A549 treated with Hydrocortisone at 1 μM for 4 hours (cell line): ENCODE data around the gene PRCC. TPM values are rescaled to one million over a fixed set of nuclear protein-coding genes. Genes with fewer than 3 reads are reported as not detected.

Experiments used
- total RNA-seq: library from RNA; stranded (reverse); fragments of 200-300 nt; extraction: Qiagen RNA extraction; gene quantifications from 5 replicates; pipeline ENCODE4 v1.2.3, GENCODE V29; 2022

PRCC gene, protein sequence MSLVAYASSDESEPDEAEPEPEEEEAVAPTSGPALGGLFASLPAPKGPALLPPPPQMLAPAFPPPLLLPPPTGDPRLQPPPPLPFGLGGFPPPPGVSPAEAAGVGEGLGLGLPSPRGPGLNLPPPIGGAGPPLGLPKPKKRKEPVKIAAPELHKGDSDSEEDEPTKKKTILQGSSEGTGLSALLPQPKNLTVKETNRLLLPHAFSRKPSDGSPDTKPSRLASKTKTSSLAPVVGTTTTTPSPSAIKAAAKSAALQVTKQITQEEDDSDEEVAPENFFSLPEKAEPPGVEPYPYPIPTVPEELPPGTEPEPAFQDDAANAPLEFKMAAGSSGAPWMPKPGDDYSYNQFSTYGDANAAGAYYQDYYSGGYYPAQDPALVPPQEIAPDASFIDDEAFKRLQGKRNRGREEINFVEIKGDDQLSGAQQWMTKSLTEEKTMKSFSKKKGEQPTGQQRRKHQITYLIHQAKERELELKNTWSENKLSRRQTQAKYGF
- 69.9 to 79.4 TPM (median 75.6 TPM) in 5 replicates for total RNA-seq

DNA sequence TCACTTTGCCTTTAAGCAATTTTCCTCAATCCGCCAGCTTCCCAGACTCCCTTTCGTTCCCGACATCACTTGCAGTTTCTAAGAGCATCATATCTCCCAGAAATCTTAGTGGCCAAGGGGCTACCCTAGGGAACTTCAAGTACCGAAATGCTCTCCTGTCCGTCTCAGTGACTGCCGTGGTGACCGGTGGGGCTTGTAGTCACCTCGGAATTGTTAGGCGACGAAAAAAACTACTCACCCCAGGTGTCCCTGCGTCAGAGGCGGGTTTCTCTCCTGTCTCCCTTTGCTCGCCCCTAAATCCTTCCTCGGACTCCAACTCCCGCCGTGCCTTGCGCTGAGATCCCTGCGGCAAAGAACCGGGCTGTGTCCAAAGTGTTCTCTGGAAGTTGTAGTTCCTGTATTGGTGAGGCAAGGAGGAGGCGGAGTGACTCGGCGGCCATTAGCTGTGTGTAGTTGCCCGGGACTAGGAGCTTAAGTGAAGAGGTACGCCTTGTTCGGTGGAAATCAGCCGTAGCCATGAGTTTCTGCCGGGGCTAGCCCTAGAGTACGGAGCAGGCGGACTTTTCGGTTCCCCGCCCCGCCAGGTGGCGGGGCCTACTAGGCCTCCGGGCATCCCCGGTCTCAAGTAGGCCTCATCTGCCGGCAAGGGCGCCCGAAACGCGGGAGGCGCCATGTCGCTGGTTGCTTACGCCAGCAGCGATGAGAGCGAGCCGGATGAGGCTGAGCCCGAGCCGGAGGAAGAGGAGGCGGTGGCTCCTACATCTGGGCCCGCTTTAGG lies at the start of gene PRCC:
TSS of gene PRCC (plus strand) at position 435 of the 778 bp plus-strand sequence. CDS start at position 672, 237 bp downstream.

DNA sequence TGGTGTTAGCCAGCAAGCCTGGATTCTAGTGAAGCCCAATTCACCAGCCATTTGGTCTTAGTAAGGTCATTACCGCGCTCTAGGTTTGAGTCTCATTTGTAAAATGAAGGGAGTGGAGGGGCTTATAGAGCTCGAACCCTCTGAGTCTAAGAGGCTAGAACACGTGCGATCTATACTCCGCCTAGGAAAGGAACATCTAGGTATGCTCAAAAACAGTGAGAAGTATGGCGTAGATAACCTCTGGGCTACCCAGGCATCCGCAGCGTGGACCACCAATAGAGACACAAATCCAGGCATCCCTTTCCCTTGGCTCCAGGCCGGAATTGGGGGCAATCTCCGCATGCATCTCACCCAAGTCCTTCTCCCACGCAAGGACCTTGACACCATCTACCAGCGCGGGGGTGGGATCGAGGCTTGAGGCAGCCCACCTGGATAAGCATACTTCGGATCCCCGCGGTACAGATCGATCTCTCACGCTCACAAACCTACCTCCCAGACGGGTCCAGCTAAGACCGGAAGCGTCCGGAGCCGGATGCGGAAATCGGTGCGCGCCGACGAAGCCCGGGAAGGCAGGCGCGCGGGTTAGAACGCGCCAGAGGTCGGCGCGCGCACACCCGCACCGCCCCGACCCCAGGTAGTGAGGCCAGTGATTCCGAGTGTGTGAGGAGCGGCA lies 39.3 kb upstream of the PRCC start, which contains the start of gene METTL25B:
TSS of gene METTL25B (plus strand) at position 544 of the 673 bp plus-strand sequence. CDS start 636 bp downstream, outside the sequence.

DNA sequence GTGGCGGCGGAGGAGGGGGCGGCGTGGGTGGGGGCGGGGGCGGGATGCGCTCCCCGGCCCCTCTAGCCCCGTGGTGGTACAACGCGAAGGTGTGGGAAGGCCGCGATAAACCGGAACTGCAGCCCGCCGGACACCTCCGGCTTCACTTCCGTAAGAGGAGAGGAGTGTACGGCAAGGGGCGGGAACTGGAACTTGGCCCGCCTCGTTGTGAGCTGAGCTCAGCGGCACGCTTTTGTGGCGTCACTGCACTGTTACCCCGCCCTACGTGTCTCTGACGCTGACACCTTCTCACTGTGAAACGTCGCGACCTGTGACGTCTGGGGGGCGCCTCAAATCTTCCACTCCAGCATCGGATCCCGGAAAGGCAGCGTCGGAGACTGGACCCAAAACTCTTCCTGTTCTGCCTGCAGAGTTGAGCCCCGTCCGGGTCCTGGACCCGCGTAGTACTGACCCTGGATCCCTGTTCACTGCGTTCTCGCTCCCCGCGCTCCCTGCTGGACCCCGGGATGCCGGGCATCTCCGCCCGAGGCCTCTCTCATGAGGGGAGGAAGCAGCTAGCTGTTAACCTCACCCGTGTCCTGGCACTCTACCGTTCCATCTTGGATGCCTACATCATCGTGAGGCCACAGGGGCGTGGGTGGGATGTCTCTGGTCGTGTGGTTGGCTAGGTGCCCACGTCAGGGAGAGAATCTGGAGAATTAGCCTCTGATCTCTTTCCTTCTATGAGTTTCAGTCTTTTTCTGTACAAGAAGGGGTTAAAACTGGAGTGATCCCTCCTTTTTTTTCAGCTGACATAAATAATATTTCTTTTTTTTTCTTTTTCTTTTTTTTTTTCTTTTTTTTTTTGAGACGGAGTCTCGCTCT lies 38.5 kb upstream of the PRCC start, which contains the start of gene ISG20L2:
TSS of gene ISG20L2 (minus strand) at position 168 of the 864 bp plus-strand sequence. CDS start 1,114 bp downstream, outside the sequence.

DNA sequence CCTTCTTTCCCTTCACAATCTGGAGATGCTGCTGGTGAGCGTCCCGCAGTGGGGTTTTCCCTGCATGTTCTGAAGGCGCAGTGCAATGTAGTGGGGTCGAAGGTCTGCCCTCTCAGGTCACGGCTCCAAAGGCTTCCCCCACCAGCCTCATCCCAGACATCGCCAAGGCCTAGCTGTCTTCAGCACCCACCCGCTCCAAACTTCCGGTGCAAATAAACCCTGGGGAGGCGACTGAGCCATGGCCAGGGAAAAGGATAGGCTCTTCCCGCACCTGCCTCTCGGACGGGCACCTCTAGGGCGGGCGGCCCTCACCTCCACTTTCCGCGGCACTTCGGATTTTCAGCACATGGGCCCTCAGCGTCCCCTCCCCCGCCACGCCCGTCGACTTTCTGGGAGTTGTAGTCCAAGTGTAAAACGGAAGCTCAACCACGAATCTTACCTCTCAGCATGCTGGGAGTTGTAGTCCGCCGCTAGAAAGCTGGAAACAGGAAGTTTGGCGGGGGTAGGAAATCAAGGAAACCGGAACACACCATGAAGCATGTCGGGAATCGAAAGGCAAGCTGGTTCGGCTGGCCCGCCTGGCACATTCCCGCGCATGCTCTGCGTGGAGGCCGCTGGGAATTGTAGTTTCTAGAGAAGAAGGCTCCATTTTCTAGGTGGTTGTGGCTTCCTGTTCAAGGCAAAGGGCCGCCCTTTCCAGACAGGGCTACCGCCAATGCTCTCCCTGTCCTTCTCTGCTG lies 26.4 kb upstream of the PRCC start, which contains the start of gene MRPL24:
TSS of gene MRPL24 (minus strand) at position 348 of the 740 bp plus-strand sequence. CDS start 2,384 bp downstream, outside the sequence.

DNA sequence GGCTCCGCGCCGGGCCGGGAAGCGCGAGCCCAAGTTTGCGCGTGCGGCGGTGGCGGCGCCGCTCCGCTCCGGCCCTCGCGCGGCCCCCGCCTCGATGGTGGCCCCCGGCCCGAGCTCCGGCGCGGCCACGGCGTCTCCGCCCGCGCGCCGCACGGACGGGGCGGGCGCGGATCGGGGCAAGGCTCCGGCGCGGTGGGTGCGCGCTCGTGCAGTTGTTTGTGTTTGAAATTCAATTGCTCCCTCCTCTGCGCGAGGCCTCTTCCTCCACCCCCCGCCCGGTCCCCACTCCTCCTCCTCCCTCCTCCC lies 15.9 kb upstream of the PRCC start, which contains the start of gene HDGF:
TSS of gene HDGF (minus strand) at position 225 of the 306 bp plus-strand sequence. CDS start 246 bp downstream, outside the sequence.

DNA sequence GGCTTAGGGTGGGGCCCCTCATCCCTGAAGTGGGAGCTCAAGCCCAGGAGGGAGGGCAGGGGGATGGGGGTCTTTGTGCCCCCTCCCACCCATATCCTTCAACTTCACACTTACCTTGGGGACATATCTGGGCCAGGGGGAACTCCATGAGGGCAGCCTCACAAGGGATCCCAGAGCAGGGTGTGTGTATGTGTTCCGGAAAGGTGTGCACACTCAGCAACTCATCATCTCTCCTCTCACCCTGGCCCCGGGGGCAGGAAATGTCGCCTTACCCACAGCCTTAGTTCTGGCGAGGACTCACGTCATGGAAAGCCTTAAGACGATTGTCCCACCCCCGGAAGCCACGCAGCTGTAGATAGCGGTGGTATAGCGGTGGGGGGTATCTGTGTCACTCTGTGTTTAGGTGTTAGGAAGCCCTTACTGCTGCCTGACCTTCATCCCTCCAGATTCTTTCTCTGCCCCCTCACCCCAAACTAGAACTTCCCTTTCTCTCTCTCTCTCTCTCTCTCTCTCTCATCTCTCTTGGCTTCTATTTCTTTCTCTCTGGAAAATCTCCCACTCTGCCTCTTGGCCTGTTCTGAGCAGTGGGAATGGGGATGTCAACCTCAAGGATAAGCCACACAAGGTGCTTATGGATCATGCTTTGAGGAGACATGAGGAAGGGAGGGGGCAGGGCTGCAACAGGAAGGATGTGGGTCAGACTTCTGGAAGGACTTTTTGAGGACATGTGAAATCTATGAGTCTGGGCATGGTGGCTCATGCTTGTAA lies 49.4 kb downstream of the PRCC start, which contains the start of gene SH2D2A:
TSS of gene SH2D2A (minus strand) at position 288 of the 768 bp plus-strand sequence. CDS start at position 148, 140 bp downstream.

Other genes with a start within 250 kb of the PRCC start
- gene IQGAP3, start 195.0 kb upstream of the PRCC start, total RNA-seq = 13.4 to 17.9 TPM (median 16.5 TPM) in 5 replicates
- gene TTC24, start 187.8 kb upstream of the PRCC start, total RNA-seq = not detected in 5 replicates
- 138 to 170 TPM (median 165 TPM) in 5 replicates for gene NAXE, start 175.8 kb upstream of the PRCC start, total RNA-seq
- gene GPATCH4, start 166.1 kb upstream of the PRCC start, total RNA-seq = 60.8 to 107 TPM (median 64.5 TPM) in 5 replicates
- gene HAPLN2, start 148.1 kb upstream of the PRCC start, total RNA-seq = 0.14 to 0.47 TPM (median 0.20 TPM) in 5 replicates
- 0.12 to 0.13 TPM in 2 of 5 replicates, not detected in the others for gene BCAN, start 125.4 kb upstream of the PRCC start, total RNA-seq
- gene NES, start 90.1 kb upstream of the PRCC start, total RNA-seq = 1.0 to 1.5 TPM (median 1.2 TPM) in 5 replicates
- 7.2 to 12.0 TPM (median 7.8 TPM) in 5 replicates for gene CRABP2, start 62.0 kb upstream of the PRCC start, total RNA-seq
- 22.7 to 26.6 TPM (median 25.3 TPM) in 5 replicates for gene METTL25B, start 39.1 kb upstream of the PRCC start, total RNA-seq
- gene ISG20L2, start 38.8 kb upstream of the PRCC start, total RNA-seq = 37.3 to 57.8 TPM (median 43.3 TPM) in 5 replicates
- gene MRPL24, start 26.4 kb upstream of the PRCC start, total RNA-seq = 166 to 208 TPM (median 194 TPM) in 5 replicates
- gene HDGF, start 15.9 kb upstream of the PRCC start, total RNA-seq = 410 to 475 TPM (median 429 TPM) in 5 replicates
- gene SH2D2A, start 49.3 kb downstream of the PRCC start, total RNA-seq = 3.0 to 3.8 TPM (median 3.7 TPM) in 5 replicates
- gene INSRR, start 91.6 kb downstream of the PRCC start, total RNA-seq = not detected in 5 replicates
- 0.09 to 0.25 TPM (median 0.18 TPM) in 5 replicates for gene NTRK1, start 93.3 kb downstream of the PRCC start, total RNA-seq
- 5.9 to 7.6 TPM (median 6.4 TPM) in 5 replicates for gene PEAR1, start 126.2 kb downstream of the PRCC start, total RNA-seq
- 0.05 to 0.23 TPM (median 0.17 TPM) in 5 replicates for gene LRRC71, start 153.1 kb downstream of the PRCC start, total RNA-seq